ENCODE data around the gene USP34.
"Not testable (repeated sequence)": the region's sequence is repeated elsewhere in the genome, so short reads cannot be mapped to it uniquely, and the experiment has no call there.

USP34 gene

GRCh38 chr2:61181382-61182058 is 289.4 kb downstream of the USP34 start:
- no peak for FAIRE-seq

- no peak for FAIRE-seq
Observed at GRCh38 chr2:61180686-61181085, 290.2 kb downstream of the USP34 start.

- no peak for FAIRE-seq
Observed at GRCh38 chr2:61179701-61180639, 290.9 kb downstream of the USP34 start.

GRCh38 chr2:61178603-61179545 is 292.0 kb downstream of the USP34 start:
- no peak for FAIRE-seq

- FAIRE-seq = no peak
Observed at GRCh38 chr2:61177727-61178549, 292.9 kb downstream of the USP34 start.

- no peak for FAIRE-seq
Observed at GRCh38 chr2:61176755-61177726, 293.8 kb downstream of the USP34 start.

GRCh38 chr2:61175036-61175435 is 295.9 kb downstream of the USP34 start:
- FAIRE-seq = no peak

- no peak for FAIRE-seq
Observed at GRCh38 chr2:61173116-61173515, 297.8 kb downstream of the USP34 start.

GRCh38 chr2:61172671-61173070 is 298.2 kb downstream of the USP34 start:
- no peak for FAIRE-seq

GRCh38 chr2:61167579-61167978 is 303.3 kb downstream of the USP34 start:
- FAIRE-seq = no peak

- no peak for FAIRE-seq
Observed at GRCh38 chr2:61165946-61166345, 304.9 kb downstream of the USP34 start.

- FAIRE-seq = not testable (repeated sequence)
Observed at GRCh38 chr2:61165082-61165481, 305.8 kb downstream of the USP34 start.

GRCh38 chr2:61162721-61163120 is 308.2 kb downstream of the USP34 start:
- FAIRE-seq = no peak

- FAIRE-seq = no peak
Observed at GRCh38 chr2:61161888-61162287, 309.0 kb downstream of the USP34 start, which contains the start of gene C2orf74. Gene C2orf74 (plus strand): TSS chr2:61162188. CDS start chr2:61162515, 327 bp downstream.

GRCh38 chr2:61158356-61158955 is 312.4 kb downstream of the USP34 start:
- FAIRE-seq = no peak

GRCh38 chr2:61157371-61158003 is 313.4 kb downstream of the USP34 start:
- FAIRE-seq = no peak

- no peak for FAIRE-seq
Observed at GRCh38 chr2:61151436-61151835, 319.5 kb downstream of the USP34 start.

GRCh38 chr2:61149074-61149473 is 321.8 kb downstream of the USP34 start:
- FAIRE-seq = no peak

- FAIRE-seq = not testable (repeated sequence)
Observed at GRCh38 chr2:61148091-61148490, 322.8 kb downstream of the USP34 start.

- FAIRE-seq = no peak
Observed at GRCh38 chr2:61145990-61146389, 324.9 kb downstream of the USP34 start.
